Muscle of leg (tissue), 16 donors: Measurements from ENCODE around the gene C17orf50. TPM values are rescaled to one million over a fixed set of nuclear protein-coding genes. Genes with fewer than 3 reads are reported as not detected.

Experiments used
- DNase-seq: peaks from one replicate; pipeline ENCODE4 v3.0.0; 2013
- H3K27ac ChIP-seq: one replicate; pipeline ENCODE4 v1.5.1; 2013; ENCODE audit warnings: mild to moderate bottlenecking, low read length, control low read depth
- H3K27me3 ChIP-seq: one replicate; pipeline ENCODE4 v1.6.1; 2013; ENCODE audit warnings: low read length; ENCODE audit not compliant: control insufficient read depth, insufficient read depth
- H3K36me3 ChIP-seq: one replicate; pipeline ENCODE4 v1.6.1; 2013; ENCODE audit warnings: low read length; ENCODE audit not compliant: control insufficient read depth, insufficient read depth
- H3K4me1 ChIP-seq: one replicate; pipeline ENCODE4 v1.6.1; 2013; ENCODE audit warnings: low read length; ENCODE audit not compliant: control insufficient read depth, insufficient read depth
- H3K4me3 ChIP-seq: one replicate; pipeline ENCODE4 v1.5.1; 2013; ENCODE audit warnings: low read length, control low read depth
- H3K9me3 ChIP-seq: replicated peaks from 2 replicates; pipeline ENCODE4 v1.6.1; 2013; ENCODE audit warnings: low read depth, low read length; ENCODE audit not compliant: control insufficient read depth
- WGBS: methylation state at CpG from one replicate; pipeline ENCODE4 v1.1.5; 2013; ENCODE audit warnings: missing lambda C conversion rate; ENCODE audit not compliant: insufficient coverage; 5-methylcytosine and 5-hydroxymethylcytosine counted together
- long read RNA-seq, 11 donors: transcript quantifications; one replicate each; lab custom pipeline, GENCODE V29; 2026
- polyA plus RNA-seq, 8 donors: library from polyadenylated mRNA; unstranded; fragments of 120-200 nt; gene quantifications; one replicate each; pipeline versions ENCODE4 v1.2.1 to v1.2.3, GENCODE V29; 2013; ENCODE audit warnings: inconsistent platforms in 1 of 8, low replicate concordance in 1 of 8; ENCODE audit not compliant: insufficient read length in 8 of 8, insufficient read depth in 1 of 8
- total RNA-seq: library from RNA; stranded (reverse); fragments of 120-200 nt; gene quantifications from one replicate; pipeline ENCODE4 v1.2.4, GENCODE V29; 2013

C17orf50 gene
- not detected for total RNA-seq
- polyA plus RNA-seq, result not detected
- long read RNA-seq, donor 1, result 0 reads
- long read RNA-seq, donor 2, result 0 reads
- long read RNA-seq, donor 3, result 0 reads
- long read RNA-seq, donor 4, result 0 reads
- long read RNA-seq, donor 5, result 0 reads
- long read RNA-seq, donor 6, result 0 reads
- long read RNA-seq, donor 7, result 0 reads
- long read RNA-seq, donor 8, result 0 reads
- long read RNA-seq, donor 9, result 0 reads
- long read RNA-seq, donor 10, result 0 reads
- long read RNA-seq, donor 11, result 0 reads

- H3K9me3 ChIP-seq, result no peaks in the 10 kb centered on the region
- no peaks in the 10 kb centered on the region for H3K36me3 ChIP-seq
- DNase-seq, result no peak
- H3K4me1 ChIP-seq, result peaks cover 14% of the 10 kb centered on the region
- H3K4me3 ChIP-seq, result no peak within 1 kb of the TSS
- no peak within 1 kb of the TSS for H3K27ac ChIP-seq
- H3K27me3 ChIP-seq, result peaks cover 2% of the 10 kb centered on the region
- WGBS, result no CpG with 5 or more reads among the region's 1 CpG
Measured at GRCh38 chr17:35760587-35760986, at the start of gene C17orf50. C17orf50 (plus strand) TSS chr17:35760887; CDS start chr17:35760942, 55 bp downstream.

- Histone ChIP-seq H3K27me3 (no peaks in the 10 kb centered on the region), H3K4me3 (no peak overlapping the region), H3K27ac (no peak overlapping the region), H3K36me3 (peaks cover 12% of the 10 kb centered on the region), H3K9me3 (no peaks in the 10 kb centered on the region), H3K4me1 (peaks cover 6% of the 10 kb centered on the region)
- no peak for DNase-seq
- WGBS, result no CpG with 5 or more reads among the region's 2 CpGs
Measured at GRCh38 chr17:35710950-35711349, 49.7 kb upstream of the C17orf50 start.

GRCh38 chr17:35713069-35713728 is 47.5 kb upstream of the C17orf50 start:
- H3K36me3 ChIP-seq, result peaks cover 18% of the 10 kb centered on the region
- 19% methylated on average over 7 of the region's 7 CpGs for WGBS
- H3K4me1 ChIP-seq, result peaks cover 6% of the 10 kb centered on the region
- DNase-seq, result peak; percentile 60
- peak overlapping the region; percentile 22 for H3K27ac ChIP-seq
- no peak overlapping the region for H3K4me3 ChIP-seq
- no peaks in the 10 kb centered on the region for H3K27me3 ChIP-seq
- H3K9me3 ChIP-seq, result no peaks in the 10 kb centered on the region

GRCh38 chr17:35714988-35715387 is 45.7 kb upstream of the C17orf50 start:
- Histone ChIP-seq H3K27me3 (no peaks in the 10 kb centered on the region), H3K27ac (no peak overlapping the region), H3K36me3 (peaks cover 17% of the 10 kb centered on the region), H3K4me1 (peaks cover 6% of the 10 kb centered on the region), H3K9me3 (no peaks in the 10 kb centered on the region), H3K4me3 (no peak overlapping the region)
- DNase-seq, result no peak
- WGBS, result 70% methylated on average over 2 of the region's 2 CpGs

GRCh38 chr17:35715416-35715815 is 45.3 kb upstream of the C17orf50 start:
- peaks cover 6% of the 10 kb centered on the region for H3K4me1 ChIP-seq
- no peaks in the 10 kb centered on the region for H3K9me3 ChIP-seq
- H3K4me3 ChIP-seq, result no peak overlapping the region
- DNase-seq, result no peak
- H3K27ac ChIP-seq, result no peak overlapping the region
- peaks cover 16% of the 10 kb centered on the region for H3K36me3 ChIP-seq
- H3K27me3 ChIP-seq, result no peaks in the 10 kb centered on the region

GRCh38 chr17:35716173-35716572 is 44.5 kb upstream of the C17orf50 start:
- Histone ChIP-seq H3K36me3 (peaks cover 11% of the 10 kb centered on the region), H3K4me1 (peaks cover 6% of the 10 kb centered on the region)
- no peak for DNase-seq

GRCh38 chr17:35716897-35717465 is 43.7 kb upstream of the C17orf50 start:
- Histone ChIP-seq H3K4me3 (no peak overlapping the region), H3K36me3 (peaks cover 13% of the 10 kb centered on the region), H3K9me3 (no peaks in the 10 kb centered on the region), H3K27ac (no peak overlapping the region), H3K4me1 (peaks cover 6% of the 10 kb centered on the region), H3K27me3 (no peaks in the 10 kb centered on the region)
- no CpG with 5 or more reads among the region's 4 CpGs for WGBS
- no peak for DNase-seq

More at GRCh38 chr17:35716173-35716572, 44.5 kb upstream of the C17orf50 start:
- H3K27ac ChIP-seq, result no peak overlapping the region
- no peaks in the 10 kb centered on the region for H3K27me3 ChIP-seq
- no peak overlapping the region for H3K4me3 ChIP-seq
- no peaks in the 10 kb centered on the region for H3K9me3 ChIP-seq
- WGBS, result no CpG with 5 or more reads among the region's 3 CpGs

- DNase-seq, result no peak
- Histone ChIP-seq H3K27me3 (no peaks in the 10 kb centered on the region), H3K4me3 (no peak overlapping the region), H3K9me3 (no peaks in the 10 kb centered on the region), H3K36me3 (peaks cover 13% of the 10 kb centered on the region), H3K4me1 (peaks cover 6% of the 10 kb centered on the region), H3K27ac (no peak overlapping the region)
- WGBS, result no CpG with 5 or more reads among the region's 2 CpGs
Measured at GRCh38 chr17:35717475-35717874, 43.2 kb upstream of the C17orf50 start.

GRCh38 chr17:35723735-35724134 is 37.0 kb upstream of the C17orf50 start:
- 93% methylated on average over 2 of the region's 2 CpGs for WGBS
- DNase-seq, result no peak
- Histone ChIP-seq H3K9me3 (no peaks in the 10 kb centered on the region), H3K4me3 (no peak overlapping the region), H3K4me1 (peaks cover 23% of the 10 kb centered on the region), H3K36me3 (peaks cover 39% of the 10 kb centered on the region), H3K27ac (no peak overlapping the region), H3K27me3 (no peaks in the 10 kb centered on the region)

- Histone ChIP-seq H3K4me1 (peaks cover 23% of the 10 kb centered on the region), H3K27ac (no peak overlapping the region), H3K9me3 (no peaks in the 10 kb centered on the region), H3K4me3 (no peak overlapping the region), H3K27me3 (no peaks in the 10 kb centered on the region), H3K36me3 (peaks cover 38% of the 10 kb centered on the region)
- DNase-seq, result no peak
- WGBS, result 94% methylated on average over 4 of the region's 4 CpGs
Measured at GRCh38 chr17:35725058-35725457, 35.6 kb upstream of the C17orf50 start.
